SHP77 (cell line): ENCODE results near the gene NABP1.

ENCODE experiments used
- DNase-seq, 2 experiments: peaks; one replicate each; lab custom pipeline; 2025; lab: John Stamatoyannopoulos, UW

Gene NABP1

GRCh38 chr2:191680639-191681038, 2.7 kb downstream of the NABP1 start:
- DNase-seq, result no peak

- DNase-seq, result no peak
These were observed 4.2 kb downstream of the NABP1 start for GRCh38 chr2:191682126-191682525.

DNA sequence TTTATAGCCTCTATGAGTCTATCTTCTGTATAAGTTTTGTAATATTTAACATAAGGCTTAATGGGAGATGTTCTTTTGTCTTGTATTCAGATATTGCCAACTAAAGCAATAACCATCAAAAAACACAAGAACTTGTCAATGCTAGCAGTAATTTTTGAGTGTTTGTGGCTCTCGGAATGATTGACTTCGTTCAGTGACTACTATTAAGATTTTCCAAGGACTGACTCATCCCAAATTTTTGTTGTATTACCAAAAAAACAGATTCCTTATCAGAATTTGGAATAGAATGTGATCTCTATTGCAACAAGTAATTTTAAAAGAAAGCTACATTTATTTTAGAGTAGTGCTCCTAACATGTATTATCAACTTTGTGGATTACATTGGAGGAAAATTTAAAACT, 8.1 kb downstream of the NABP1 start:
- DNase-seq, result no peak

DNA sequence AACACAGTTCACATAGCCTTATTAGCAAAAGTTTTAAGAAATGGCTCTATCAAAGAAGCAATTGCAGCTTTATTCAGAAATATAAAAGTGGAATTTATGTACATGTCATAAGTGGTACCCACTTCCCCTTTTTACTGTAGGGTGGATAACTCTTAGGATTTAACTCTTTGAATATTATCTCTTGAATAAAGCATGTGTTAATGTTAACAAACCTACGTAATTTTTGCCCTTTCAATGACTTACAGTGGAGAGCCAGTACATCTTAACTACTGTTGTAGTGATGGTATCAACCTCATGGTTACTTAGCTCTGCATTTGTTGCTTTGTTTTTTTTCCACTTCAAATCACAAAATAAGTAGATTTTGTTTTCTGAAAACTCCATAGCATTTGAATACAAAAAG, 8.8 kb downstream of the NABP1 start:
- DNase-seq, result no peak

DNA sequence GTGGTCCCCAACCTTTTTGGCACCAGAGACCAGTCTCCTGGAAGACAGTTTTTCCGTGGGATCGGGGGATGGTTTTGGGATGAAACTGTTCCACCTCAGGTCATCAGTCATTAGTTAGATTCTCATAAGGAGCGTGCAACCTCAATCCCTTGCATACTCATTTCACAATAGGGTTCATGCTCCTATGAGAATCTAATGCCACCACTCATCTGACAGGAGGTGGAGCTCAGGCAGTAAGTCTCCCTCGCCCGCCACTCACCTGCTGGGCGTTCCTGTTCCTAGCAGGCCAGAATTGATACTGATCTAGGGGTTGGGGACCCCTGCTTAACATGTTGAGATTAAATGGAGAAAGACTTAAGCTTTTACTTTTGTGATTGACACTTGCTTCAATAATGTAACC, 9.9 kb downstream of the NABP1 start:
- DNase-seq, result no peak

- DNase-seq, result no peak
These were observed 11.2 kb downstream of the NABP1 start for GRCh38 chr2:191688934-191689695.

DNA sequence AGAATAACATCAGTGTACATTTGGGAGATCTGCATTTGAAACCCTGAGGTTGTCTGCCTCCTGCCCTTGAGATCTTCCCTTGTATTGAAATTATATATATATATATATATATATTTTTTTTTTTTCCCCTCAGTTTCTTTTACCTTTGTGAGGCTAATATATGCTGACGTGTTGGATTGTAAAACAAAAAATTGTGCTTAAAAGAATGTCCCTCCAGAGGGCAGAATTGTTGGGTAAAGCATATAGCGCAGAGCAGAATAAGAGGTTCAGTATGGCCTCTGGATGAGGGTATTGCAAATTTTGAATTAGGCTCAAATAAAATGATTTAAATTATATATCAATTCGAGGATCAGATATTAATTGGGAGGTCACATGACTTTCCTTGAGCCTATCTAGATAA, 12.4 kb downstream of the NABP1 start:
- no peak for DNase-seq

DNA sequence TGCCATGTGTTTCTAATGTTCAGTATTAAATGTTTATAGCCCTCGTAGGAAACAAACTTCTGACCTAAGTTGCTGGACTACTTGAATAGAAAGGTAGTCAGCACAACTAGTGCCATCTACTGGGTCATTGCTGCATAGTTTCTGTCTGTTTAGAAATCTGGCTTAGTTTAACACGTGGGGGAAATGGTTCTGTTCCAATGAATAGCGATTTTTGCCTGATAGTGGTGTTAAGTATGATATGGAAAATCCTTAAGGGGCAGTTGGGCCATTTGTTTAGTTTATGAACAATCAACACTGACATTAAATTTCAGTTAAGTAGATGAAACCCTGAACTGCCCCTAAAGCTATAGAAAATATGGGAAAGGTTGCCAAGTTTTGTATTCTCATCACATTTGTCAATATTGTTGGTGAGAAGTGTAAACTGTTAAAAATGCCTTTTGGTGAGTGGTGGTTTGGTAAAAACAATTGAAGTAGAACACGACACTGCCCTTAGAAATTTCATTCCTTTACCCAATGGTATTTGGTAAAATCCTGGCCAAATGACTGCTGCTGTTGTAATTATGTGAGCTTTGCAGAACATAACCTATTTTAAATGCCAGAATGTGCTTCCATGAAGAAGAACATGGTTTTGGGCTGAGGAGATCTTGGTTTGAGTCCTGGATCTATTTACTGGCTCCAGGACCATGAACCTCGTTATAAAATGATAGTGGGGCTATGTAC, 13.2 kb downstream of the NABP1 start:
- DNase-seq, result peak in 1 of 2 experiments; percentile 44

GRCh38 chr2:191691898-191692297, 14.0 kb downstream of the NABP1 start:
- DNase-seq, result no peak

DNA sequence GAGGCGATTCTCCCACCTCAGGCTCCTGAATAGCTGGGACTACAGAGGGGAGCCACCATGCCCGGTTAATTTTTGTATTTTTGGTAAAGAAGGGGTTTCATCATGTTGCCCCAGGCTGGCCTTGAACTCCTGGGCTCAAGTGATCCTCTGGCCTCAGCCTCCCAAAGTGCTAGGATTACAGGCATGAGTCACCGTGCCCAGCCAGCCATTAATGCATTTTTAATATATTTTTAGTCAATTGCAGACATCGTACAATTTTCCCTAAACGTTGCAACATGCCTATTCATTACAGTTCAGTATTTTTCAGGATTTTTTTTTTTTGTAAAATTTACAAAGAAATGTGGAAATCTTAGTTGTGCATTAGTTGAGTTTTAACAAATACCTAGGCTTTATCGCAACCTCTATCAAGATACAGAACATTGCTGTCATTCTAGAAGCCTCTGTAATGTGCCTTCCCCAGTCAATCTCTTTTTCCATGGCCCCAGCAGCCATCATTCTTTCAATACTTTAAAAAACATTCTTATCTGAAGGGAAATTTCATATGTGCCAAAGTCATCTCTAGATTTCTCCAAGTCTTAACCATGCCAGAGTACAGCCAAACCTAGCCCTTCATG, 14.7 kb downstream of the NABP1 start:
- no peak for DNase-seq

DNA sequence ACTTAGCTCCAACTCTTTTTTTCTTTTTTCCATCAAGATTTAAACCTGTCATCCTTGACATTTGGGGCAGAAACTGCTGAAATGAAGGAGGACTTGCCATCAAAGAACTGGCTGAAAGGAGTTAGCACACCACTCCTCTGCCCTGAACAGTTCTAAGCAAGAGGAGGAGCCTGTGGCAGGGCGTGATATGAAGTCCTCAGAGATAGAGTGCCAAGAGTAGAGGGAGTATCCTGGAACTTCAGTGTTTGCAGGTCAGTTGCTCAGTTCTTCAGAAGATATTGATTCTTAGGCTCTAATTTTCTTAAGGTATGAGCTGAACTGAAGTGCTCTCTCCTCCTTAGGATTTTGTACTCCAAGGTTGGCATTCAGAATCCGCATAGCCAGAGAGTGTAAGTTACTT, 15.2 kb downstream of the NABP1 start:
- no peak for DNase-seq

DNA sequence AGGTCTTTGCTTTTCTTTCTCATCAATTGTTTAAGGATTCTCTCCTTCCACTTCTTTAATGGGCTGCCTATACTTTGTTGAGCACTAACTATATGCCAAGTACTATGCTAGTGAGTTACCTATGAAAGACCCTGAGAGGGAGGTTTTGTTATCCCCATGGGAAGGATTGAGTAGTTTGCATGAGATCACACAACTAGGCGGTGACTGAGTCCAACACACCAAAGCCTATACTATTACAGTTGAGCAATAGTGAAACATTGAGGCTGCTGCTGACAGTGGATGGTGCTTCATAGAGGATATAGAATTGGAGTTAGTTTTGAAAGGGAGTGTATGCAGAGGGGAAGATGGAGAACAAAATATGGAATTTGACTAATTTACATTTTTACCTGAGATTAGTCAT, 15.8 kb downstream of the NABP1 start:
- DNase-seq, result no peak

DNA sequence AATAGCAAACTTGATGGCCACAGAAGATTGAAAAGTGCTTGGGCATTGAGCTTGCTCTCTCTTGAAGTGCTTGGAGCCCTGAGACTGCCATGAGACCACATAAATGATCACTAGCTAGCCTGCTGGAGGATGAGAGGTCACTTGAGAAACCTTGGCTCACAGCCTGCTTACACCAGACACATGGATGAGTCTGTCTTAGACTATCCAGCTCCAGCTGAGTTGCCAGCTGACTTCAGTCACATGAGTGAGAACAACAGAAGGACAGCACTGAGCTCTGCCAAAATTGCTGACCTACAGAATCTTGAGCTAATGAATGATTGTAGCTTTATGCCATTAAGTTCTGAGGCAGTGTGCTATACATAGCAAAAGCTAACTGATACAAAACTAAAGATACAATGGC, 18.1 kb downstream of the NABP1 start:
- no peak for DNase-seq

DNA sequence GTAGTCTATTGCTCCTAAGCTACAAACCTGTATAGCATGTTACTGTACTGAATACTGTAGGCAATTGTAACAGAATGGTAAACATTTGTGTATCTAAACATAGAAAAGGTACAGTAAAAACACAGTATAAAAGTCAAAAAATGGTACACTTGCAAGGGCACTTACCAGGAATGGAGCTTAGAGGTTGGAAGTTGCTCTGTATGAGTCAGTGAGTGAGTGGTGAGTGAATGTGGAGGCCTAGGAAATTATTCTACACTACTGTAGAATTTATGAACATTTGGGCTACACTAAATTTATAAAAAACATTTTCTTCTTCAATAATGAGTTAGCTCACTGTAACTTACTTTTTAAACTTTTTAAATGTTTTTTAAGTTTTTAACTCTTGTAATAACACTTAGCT, 19.0 kb downstream of the NABP1 start:
- DNase-seq, result no peak

GRCh38 chr2:191697870-191698269, 19.9 kb downstream of the NABP1 start:
- no peak for DNase-seq

DNA sequence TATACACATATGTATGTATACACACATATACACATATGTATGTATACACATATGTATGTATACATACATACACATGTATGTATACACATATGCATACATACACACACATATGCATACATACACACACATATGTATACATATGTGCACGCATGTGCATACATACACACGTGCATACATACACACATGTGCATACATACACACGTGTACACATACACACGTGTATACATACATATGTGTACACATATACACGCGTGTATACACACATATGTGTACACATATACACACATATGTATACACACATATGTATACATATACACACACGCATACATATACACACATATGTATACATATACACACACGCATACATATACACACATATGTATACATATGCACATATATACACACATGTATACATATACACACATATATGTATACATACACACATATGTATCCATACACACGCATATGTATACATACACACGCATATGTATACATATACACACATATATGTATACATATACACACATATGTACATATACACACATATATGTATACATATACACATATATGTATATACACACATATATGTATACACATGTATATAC, 21.5 kb downstream of the NABP1 start:
- DNase-seq, result no peak

- DNase-seq, result no peak
These were observed 23.1 kb downstream of the NABP1 start for GRCh38 chr2:191701029-191701428.

GRCh38 chr2:191701696-191702095, 23.8 kb downstream of the NABP1 start:
- DNase-seq, result no peak

DNA sequence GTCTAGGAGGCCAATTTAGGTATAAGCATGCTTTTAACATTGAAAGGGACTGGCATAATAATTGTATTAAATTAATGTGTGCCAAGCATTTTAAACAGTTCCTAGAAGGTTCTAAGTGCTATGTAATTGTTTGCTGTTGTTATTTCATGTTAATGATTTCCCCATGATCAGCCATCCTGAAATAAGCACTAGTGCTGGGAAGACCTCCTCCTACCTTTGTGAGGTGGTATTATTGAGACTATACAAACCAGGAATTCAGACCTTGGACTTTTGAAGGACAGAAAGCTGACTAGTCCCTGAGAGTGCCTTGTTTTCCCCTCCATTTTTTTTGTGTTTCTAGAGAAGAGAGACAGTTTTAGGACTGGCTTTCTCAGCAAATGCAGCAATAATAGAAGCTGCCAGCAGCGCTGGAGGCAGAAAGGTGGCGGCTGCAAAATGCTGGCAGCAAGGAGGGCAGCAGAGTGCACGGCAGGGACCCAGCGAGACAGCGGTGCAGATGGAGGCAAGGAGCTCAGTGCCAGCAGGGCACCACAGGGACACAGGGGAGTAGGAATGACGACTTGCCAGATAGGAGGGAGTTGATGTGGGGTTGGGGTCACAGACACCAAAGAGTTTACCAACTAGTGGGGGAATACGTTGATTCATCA, 25.3 kb downstream of the NABP1 start:
- DNase-seq, result no peak

DNA sequence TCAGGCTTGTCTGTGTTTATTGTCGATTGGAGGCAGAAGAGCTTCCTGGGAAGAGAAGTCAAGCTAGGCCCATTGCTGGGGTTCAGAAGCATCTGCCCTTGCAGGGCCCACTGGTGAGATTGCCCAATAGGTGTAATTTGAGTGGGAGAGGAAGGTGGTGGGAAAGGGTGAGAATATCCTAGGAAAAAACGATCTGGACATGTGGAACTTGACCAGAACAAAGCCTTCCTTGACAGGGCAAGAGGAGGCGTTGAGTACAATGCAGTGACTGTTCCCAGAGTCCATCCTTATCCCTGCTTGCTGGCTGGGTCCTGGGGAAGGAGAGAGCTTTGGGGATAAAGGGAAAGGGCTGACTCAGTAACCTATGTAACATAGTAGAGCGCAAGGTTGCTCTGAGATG, 27.1 kb downstream of the NABP1 start:
- no peak for DNase-seq

DNA sequence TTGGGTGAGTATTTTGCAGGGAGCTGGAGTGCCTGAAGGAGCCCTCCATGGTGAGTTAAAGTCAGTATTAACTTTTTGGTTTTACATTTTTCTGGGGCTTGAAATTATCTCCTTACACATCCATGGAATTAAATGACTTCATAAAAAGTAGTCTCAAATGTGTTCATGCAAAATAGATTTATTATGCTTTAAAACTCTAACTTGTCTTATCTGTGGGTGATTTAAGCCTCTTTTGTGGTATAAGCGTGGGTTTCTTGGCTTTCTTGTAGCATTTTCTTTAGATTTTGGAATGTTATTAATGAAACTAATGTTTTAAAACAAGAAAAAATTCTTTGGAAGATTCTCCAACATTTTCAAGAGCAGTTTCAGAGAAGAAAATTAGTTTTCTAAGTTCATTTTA, 27.8 kb downstream of the NABP1 start:
- no peak for DNase-seq

DNA sequence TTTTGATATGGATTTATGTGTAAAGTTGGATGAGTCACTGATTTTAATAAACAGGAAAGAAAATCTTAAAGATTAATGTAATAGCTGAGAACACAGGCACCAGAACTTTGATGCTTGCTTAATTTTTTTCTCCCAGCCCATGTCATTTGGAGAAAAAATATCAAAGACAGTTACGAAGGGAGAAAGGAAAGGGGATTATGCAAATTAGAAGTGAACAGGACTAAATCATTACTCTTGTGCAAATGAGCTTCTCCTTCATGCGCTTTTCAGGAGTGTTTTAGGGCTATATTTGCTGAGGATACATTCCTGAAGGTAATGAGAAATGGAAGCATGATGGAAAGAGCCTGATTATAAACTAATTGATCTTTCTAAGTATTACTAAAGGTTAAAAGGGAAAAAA, 28.9 kb downstream of the NABP1 start:
- DNase-seq, result no peak
